Measurements from ENCODE around the gene SLC4A1AP.
"Not testable (repeated sequence)": the region's sequence is repeated elsewhere in the genome, so short reads cannot be mapped to it uniquely, and the experiment has no call there.

SLC4A1AP gene

GRCh38 chr2:27652790-27653189 lies 10.9 kb upstream of the SLC4A1AP start:
- no peak for FAIRE-seq

GRCh38 chr2:27653397-27653796 lies 10.3 kb upstream of the SLC4A1AP start:
- FAIRE-seq: no peak

GRCh38 chr2:27655155-27655951 lies 8.3 kb upstream of the SLC4A1AP start:
- FAIRE-seq: no peak

- FAIRE-seq: no peak
Observed at GRCh38 chr2:27661371-27661770, 2.3 kb upstream of the SLC4A1AP start.

- no peak for FAIRE-seq
Observed at GRCh38 chr2:27664154-27664574, 475 bp downstream of the SLC4A1AP start.

- no peak for FAIRE-seq
Observed at GRCh38 chr2:27664622-27665363, 1.1 kb downstream of the SLC4A1AP start.

- FAIRE-seq: no peak
Observed at GRCh38 chr2:27667446-27667845, 3.8 kb downstream of the SLC4A1AP start.

GRCh38 chr2:27671235-27671634 lies 7.5 kb downstream of the SLC4A1AP start:
- no peak for FAIRE-seq

- no peak for FAIRE-seq
Observed at GRCh38 chr2:27672723-27673486, 9.2 kb downstream of the SLC4A1AP start.

GRCh38 chr2:27680571-27680970 lies 16.9 kb downstream of the SLC4A1AP start:
- FAIRE-seq: no peak

GRCh38 chr2:27681841-27682240 lies 18.2 kb downstream of the SLC4A1AP start:
- FAIRE-seq: no peak

- FAIRE-seq: not testable (repeated sequence)
Observed at GRCh38 chr2:27682334-27682771, 18.7 kb downstream of the SLC4A1AP start.

- peak; percentile 81 for FAIRE-seq
Observed at GRCh38 chr2:27683390-27684071, 19.8 kb downstream of the SLC4A1AP start.

GRCh38 chr2:27685006-27685405 lies 21.3 kb downstream of the SLC4A1AP start:
- FAIRE-seq: not testable (repeated sequence)

GRCh38 chr2:27685577-27685976 lies 21.9 kb downstream of the SLC4A1AP start:
- FAIRE-seq: no peak

GRCh38 chr2:27687232-27687631 lies 23.5 kb downstream of the SLC4A1AP start:
- FAIRE-seq: no peak

GRCh38 chr2:27689424-27689823 lies 25.7 kb downstream of the SLC4A1AP start:
- no peak for FAIRE-seq

GRCh38 chr2:27690052-27690451 lies 26.4 kb downstream of the SLC4A1AP start:
- FAIRE-seq: no peak

GRCh38 chr2:27697660-27698059 lies 34.0 kb downstream of the SLC4A1AP start:
- no peak for FAIRE-seq

GRCh38 chr2:27701676-27702075 lies 38.0 kb downstream of the SLC4A1AP start:
- FAIRE-seq: no peak

- FAIRE-seq: no peak
Observed at GRCh38 chr2:27702302-27702701, 38.6 kb downstream of the SLC4A1AP start.

GRCh38 chr2:27703638-27704341 lies 40.1 kb downstream of the SLC4A1AP start:
- peak; percentile 71 for FAIRE-seq

Data from TTC549 (cell line).